ENCODE data around the gene ZNF423.
A peak's percentile ranks its signal among the peaks of the same experiment; 100 is the strongest.

ZNF423 gene

DNA sequence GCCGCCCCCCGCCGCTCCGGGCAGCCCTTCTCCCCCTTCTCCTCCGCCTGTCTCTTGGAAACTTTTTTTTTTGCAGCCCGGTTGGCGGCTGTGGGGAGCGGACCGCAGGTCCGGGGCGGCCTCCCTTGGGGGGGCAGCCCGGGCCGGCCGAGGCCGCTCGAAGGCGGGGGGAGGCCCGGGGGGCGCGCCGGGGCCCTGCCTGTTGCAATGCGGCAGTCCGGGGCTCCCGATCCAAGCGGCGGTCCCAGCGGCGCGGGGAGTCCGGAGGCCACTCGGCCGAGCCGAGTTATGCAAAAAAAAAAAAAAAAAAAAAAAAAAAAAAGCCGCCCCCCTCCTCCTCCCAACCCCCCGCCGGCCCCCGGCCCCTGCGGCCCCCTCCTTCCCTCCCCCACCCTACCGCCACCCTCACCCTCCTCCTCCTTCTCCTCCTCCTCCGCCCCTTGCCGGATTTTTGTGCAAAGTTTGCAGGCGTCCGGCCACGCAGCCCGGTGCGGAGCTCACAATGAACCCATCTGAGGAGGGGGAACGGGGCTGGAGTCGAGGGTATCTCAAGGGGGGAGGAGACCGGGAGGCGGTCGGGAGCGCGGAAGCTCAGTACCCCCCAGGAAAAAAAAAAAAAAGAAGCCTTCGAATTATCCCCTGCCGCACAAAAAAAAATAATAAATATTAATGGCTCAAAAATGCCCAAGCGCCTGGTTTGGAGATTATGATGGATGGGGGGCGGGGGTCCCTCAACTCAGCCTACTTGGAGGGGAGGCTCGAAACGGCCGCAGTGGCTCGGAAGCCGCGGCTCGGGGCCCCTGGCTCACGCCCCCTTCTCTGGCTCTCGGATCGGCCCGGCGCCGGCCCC lies at the start of gene ZNF423:
ZNF423 (minus strand) TSS at position 291 of the 850 bp plus-strand sequence. CDS start 338 bp downstream, outside the sequence.
- H3K27me3 ChIP-seq (replicated peaks; ENCODE audit: control insufficient read depth, insufficient read depth, low read length) = peaks cover 5% of the 10 kb centered on the region
- no peak for DNase-seq (ENCODE audit: extremely low read depth, insufficient read length)
- peak within 1 kb of the TSS; percentile 57 for H3K4me3 ChIP-seq (replicated peaks; ENCODE audit: low read depth, low read length)
- no peaks in the 10 kb centered on the region for H3K36me3 ChIP-seq (ENCODE audit: control insufficient read depth, insufficient read depth, low read length)
- TF ChIP-seq CTCF (IDR thresholded peaks at IDR 0.05; ENCODE audit: insufficient read depth, low read length, poor library complexity, severe bottlenecking) = no peak

GRCh38 chr16:49904348-49905062 lies 48.6 kb upstream of the ZNF423 start:
- no peak for TF ChIP-seq CTCF (IDR thresholded peaks at IDR 0.05; ENCODE audit: insufficient read depth, low read length, poor library complexity, severe bottlenecking)
- no peak overlapping the region for H3K4me3 ChIP-seq (replicated peaks; ENCODE audit: low read depth, low read length)
- H3K27me3 ChIP-seq (replicated peaks; ENCODE audit: control insufficient read depth, insufficient read depth, low read length) = peaks cover 1% of the 10 kb centered on the region; the same call in 1 of the 2 replicates
- no peaks in the 10 kb centered on the region for H3K36me3 ChIP-seq (ENCODE audit: control insufficient read depth, insufficient read depth, low read length)
- no peak for DNase-seq (ENCODE audit: extremely low read depth, insufficient read length)

DNA sequence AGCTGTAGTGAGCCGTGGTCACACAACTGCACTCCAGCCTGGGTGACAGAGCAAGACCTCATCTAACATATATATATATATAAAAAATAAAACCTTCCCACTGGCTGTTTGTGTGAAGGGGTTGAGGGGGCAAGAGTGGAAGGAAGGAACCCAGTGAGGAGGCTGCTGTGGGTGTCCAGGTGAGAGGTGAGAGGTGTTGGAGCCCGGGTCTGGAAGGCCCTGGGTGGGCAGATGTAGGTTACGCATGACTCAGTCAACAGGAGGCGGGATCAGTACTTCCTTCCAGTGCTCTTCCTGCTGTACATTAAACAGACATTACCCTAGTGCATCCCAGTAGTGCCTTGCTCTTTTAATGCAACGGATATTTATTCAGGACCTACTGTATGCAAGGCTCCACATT lies 47.0 kb upstream of the ZNF423 start:
- no peak for DNase-seq (ENCODE audit: extremely low read depth, insufficient read length)
- no peak for TF ChIP-seq CTCF (IDR thresholded peaks at IDR 0.05; ENCODE audit: insufficient read depth, low read length, poor library complexity, severe bottlenecking)

DNA sequence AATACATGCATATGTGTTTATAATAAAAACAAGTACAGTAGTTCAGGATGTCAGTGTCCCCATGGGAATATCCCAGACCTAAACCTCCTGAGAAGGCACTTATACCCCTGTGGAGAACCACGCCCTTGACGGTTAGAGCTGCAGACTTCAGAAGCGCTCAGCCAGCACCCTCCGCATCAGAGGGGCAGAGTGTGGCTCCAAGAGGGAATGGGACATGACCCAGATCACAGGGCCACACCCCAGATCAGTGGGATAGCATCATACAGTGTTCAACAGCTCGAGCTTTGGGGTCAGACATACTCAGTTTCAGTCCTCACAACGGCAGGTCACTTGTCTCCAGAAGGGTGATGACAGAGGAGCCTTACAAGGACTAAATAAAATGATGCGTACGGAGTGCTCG lies 45.8 kb upstream of the ZNF423 start:
- Histone ChIP-seq H3K27me3 (replicated peaks; ENCODE audit: control insufficient read depth, insufficient read depth, low read length) (no peaks in the 10 kb centered on the region; the same call in 1 of the 2 replicates), H3K36me3 (ENCODE audit: control insufficient read depth, insufficient read depth, low read length) (no peaks in the 10 kb centered on the region), H3K4me3 (replicated peaks; ENCODE audit: low read depth, low read length) (no peak overlapping the region)
- DNase-seq (ENCODE audit: extremely low read depth, insufficient read length) = no peak
- TF ChIP-seq CTCF (IDR thresholded peaks at IDR 0.05; ENCODE audit: insufficient read depth, low read length, poor library complexity, severe bottlenecking) = no peak

More for the DNA sequence above, 47.0 kb upstream of the ZNF423 start:
- H3K36me3 ChIP-seq (ENCODE audit: control insufficient read depth, insufficient read depth, low read length) = no peaks in the 10 kb centered on the region
- H3K4me3 ChIP-seq (replicated peaks; ENCODE audit: low read depth, low read length) = no peak overlapping the region
- no peaks in the 10 kb centered on the region; the same call in 1 of the 2 replicates for H3K27me3 ChIP-seq (replicated peaks; ENCODE audit: control insufficient read depth, insufficient read depth, low read length)

DNA sequence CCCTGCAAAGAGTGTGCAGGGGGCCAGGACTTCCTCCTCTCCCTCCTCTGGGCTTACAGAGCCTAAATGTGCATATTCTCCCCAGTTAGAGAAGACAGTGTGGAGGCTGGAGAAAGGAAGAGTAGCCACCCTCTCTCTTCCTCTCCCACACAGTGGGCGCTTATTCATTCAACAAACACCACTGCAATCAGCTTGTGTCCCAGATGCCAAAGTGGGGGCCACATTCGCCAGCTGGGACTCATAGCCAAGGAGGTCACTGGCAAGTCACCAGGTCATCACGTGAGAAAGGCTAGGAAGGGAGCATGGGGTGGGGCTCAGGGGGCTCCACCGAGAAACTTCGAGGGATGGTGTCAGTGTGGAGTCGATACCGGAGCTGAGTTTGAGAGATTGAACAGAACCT lies 45.0 kb upstream of the ZNF423 start:
- no peak for TF ChIP-seq CTCF (IDR thresholded peaks at IDR 0.05; ENCODE audit: insufficient read depth, low read length, poor library complexity, severe bottlenecking)
- no peaks in the 10 kb centered on the region; the same call in 1 of the 2 replicates for H3K27me3 ChIP-seq (replicated peaks; ENCODE audit: control insufficient read depth, insufficient read depth, low read length)

More for the DNA sequence above, 45.0 kb upstream of the ZNF423 start:
- H3K36me3 ChIP-seq (ENCODE audit: control insufficient read depth, insufficient read depth, low read length) = no peaks in the 10 kb centered on the region
- no peak for DNase-seq (ENCODE audit: extremely low read depth, insufficient read length)
- no peak overlapping the region for H3K4me3 ChIP-seq (replicated peaks; ENCODE audit: low read depth, low read length)
